ENCODE results near the gene MACO1.

- TF ChIP-seq ZFP3 (CRISPR knock-in tag; IDR thresholded peaks at IDR 0.05), result no peak
- TF ChIP-seq OSR1 (CRISPR knock-in tag; IDR thresholded peaks at IDR 0.05), result no peak
These were observed 51.5 kb downstream of the MACO1 start for GRCh38 chr1:25482211-25482610.

Data from SK-N-SH treated with all-trans-retinoic acid at 6 μM for 48 hours (cell line).